Ishikawa (cell line): ENCODE measurements around the gene INPP5J.

Experiments
- CEBPB ChIP-seq: IDR thresholded peaks from 2 replicates; pipeline ENCODE4 v1.6.1; 2012
- CREB1 ChIP-seq: IDR thresholded peaks from 2 replicates; pipeline ENCODE4 v1.6.1; 2012; ENCODE audit warnings: low read depth
- EP300 ChIP-seq: IDR thresholded peaks from 2 replicates; pipeline ENCODE4 v1.6.1; 2012; ENCODE audit warnings: borderline replicate concordance
- RAD21 ChIP-seq: IDR thresholded peaks from 2 replicates; pipeline ENCODE4 v1.6.1; 2012; ENCODE audit warnings: low read depth
- REST ChIP-seq: IDR thresholded peaks from 2 replicates; pipeline ENCODE4 v1.6.1; 2012; ENCODE audit warnings: low read depth, mild to moderate bottlenecking
- TAF1 ChIP-seq: IDR thresholded peaks from 2 replicates; pipeline ENCODE4 v1.6.1; 2012; ENCODE audit warnings: low read depth, mild to moderate bottlenecking
- TCF12 ChIP-seq: IDR thresholded peaks from 2 replicates; pipeline ENCODE4 v1.6.1; 2012; ENCODE audit warnings: low read depth
- USF1 ChIP-seq: IDR thresholded peaks from 2 replicates; pipeline ENCODE4 v1.6.1; 2012

- no peak for TF ChIP-seq CREB1
- no peak for TF ChIP-seq TCF12
- TF ChIP-seq CEBPB = no peak
- no peak for TF ChIP-seq RAD21
- no peak for TF ChIP-seq EP300
- TF ChIP-seq USF1 = no peak
- no peak for TF ChIP-seq REST
- TF ChIP-seq TAF1 = no peak
These were observed 13.4 kb downstream of the INPP5J start for GRCh38 chr22:31136155-31136554.
